GM19467 (cell line): ENCODE data around the gene PLA2G2D.

Experiments used
- ATAC-seq: cut with Tn5 transposase; IDR thresholded peaks from one replicate; pipeline ENCODE4 v1.9.1; 2021; ENCODE audit warnings: mild to moderate bottlenecking, moderate library complexity; ENCODE audit not compliant: unreplicated experiment

PLA2G2D gene

GRCh38 chr1:20069874-20070273, 49.5 kb downstream of the PLA2G2D start, which contains the start of gene PLA2G5:
Gene PLA2G5, plus strand, starts transcription at chr1:20070194. Its CDS starts 14,637 bp downstream, at chr1:20084831.
- ATAC-seq, result no peak

DNA sequence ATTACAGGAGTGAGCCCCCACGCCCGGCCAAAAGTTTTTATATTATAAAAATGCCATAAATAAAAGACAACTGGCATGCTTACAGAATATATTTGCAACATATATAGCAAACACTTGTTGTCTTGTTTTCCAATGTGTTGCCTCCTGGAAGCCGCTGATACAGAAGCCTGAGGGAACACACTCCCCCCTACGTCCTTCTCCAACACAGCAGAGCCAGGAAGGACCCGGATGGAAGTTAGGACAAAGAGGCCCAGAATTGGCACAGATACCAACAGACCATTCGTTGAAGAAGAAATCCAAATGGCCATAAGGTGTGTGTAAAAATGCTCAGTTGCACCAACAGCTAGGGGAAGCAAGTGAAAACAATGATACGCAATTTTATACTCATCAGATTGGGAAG, 50.6 kb downstream of the PLA2G2D start:
- ATAC-seq, result no peak

GRCh38 chr1:20063861-20064292, 55.5 kb downstream of the PLA2G2D start:
- no peak for ATAC-seq
